ENCODE data around the gene ECI1.
A peak's percentile ranks its signal among the peaks of the same experiment; 100 is the strongest.
"Not testable (repeated sequence)": the region's sequence is repeated elsewhere in the genome, so short reads cannot be mapped to it uniquely, and the experiment has no call there.

The ECI1 gene

GRCh38 chr16:2278956-2279800 lies 27.8 kb upstream of the ECI1 start:
- no peak for DNase-seq

GRCh38 chr16:2278272-2278608 lies 26.9 kb upstream of the ECI1 start:
- DNase-seq, result no peak

GRCh38 chr16:2277466-2278271 lies 26.3 kb upstream of the ECI1 start:
- DNase-seq, result no peak

GRCh38 chr16:2276368-2277195 lies 25.2 kb upstream of the ECI1 start:
- DNase-seq, result no peak

- no peak for DNase-seq
These were observed 24.3 kb upstream of the ECI1 start for GRCh38 chr16:2275476-2276367.

- DNase-seq, result no peak
These were observed 22.5 kb upstream of the ECI1 start for GRCh38 chr16:2273931-2274330.

- DNase-seq, result no peak
These were observed 22.1 kb upstream of the ECI1 start for GRCh38 chr16:2273484-2273883.

GRCh38 chr16:2271848-2272461 lies 20.6 kb upstream of the ECI1 start:
- DNase-seq, result no peak

- DNase-seq, result no peak
These were observed 19.4 kb upstream of the ECI1 start for GRCh38 chr16:2270588-2271470.

GRCh38 chr16:2270070-2270462 lies 18.7 kb upstream of the ECI1 start:
- no peak for DNase-seq

- DNase-seq, result peak; percentile 88
These were observed 16.7 kb upstream of the ECI1 start, which contains the start of gene RNPS1 for GRCh38 chr16:2267913-2268666. TSS of gene RNPS1 (minus strand) at chr16:2268126. CDS start at chr16:2264643, 3,483 bp downstream.

- not testable (repeated sequence) for DNase-seq
These were observed 16.1 kb upstream of the ECI1 start for GRCh38 chr16:2267505-2267912.

GRCh38 chr16:2266887-2267286 lies 15.5 kb upstream of the ECI1 start:
- not testable (repeated sequence) for DNase-seq

- not testable (repeated sequence) for DNase-seq
These were observed 11.6 kb upstream of the ECI1 start for GRCh38 chr16:2263026-2263425.

GRCh38 chr16:2260250-2260649 lies 8.9 kb upstream of the ECI1 start:
- no peak for DNase-seq

- DNase-seq, result not testable (repeated sequence)
These were observed 7.1 kb upstream of the ECI1 start for GRCh38 chr16:2258530-2258929.

GRCh38 chr16:2257726-2258125 lies 6.3 kb upstream of the ECI1 start:
- DNase-seq, result no peak

- no peak for DNase-seq
These were observed 5.2 kb upstream of the ECI1 start for GRCh38 chr16:2256531-2257140.

- no peak for DNase-seq
These were observed 1.9 kb upstream of the ECI1 start for GRCh38 chr16:2253293-2253692.

Data from DMS 273 treated with DMSO at 0.1 percent for 48 hours (cell line).